SK-N-SH treated with all-trans-retinoic acid at 6 μM for 48 hours (cell line): ENCODE data around the gene ADIG.

Experiments used
- ISL1 ChIP-seq: fragments of 250-450 bp; sonication (Bioruptor Pico); IDR thresholded peaks from 2 replicates; pipeline ENCODE4 v2.1.2; 2022; ENCODE audit warnings: mild to moderate bottlenecking, moderate library complexity
- TF ChIP-seq, protein P1 (sequence below): fragments of 250-450 bp; sonication (Bioruptor Pico); IDR thresholded peaks from 2 replicates; pipeline ENCODE4 v1.5.1; 2020; ENCODE audit warnings: low read depth, mild to moderate bottlenecking, moderate library complexity
- TF ChIP-seq, protein P2 (sequence below): fragments of 250-450 bp; sonication (Bioruptor Pico); IDR thresholded peaks from 2 replicates; pipeline ENCODE4 v1.8.0; 2020; ENCODE audit warnings: mild to moderate bottlenecking, moderate library complexity, borderline replicate concordance

DNA sequence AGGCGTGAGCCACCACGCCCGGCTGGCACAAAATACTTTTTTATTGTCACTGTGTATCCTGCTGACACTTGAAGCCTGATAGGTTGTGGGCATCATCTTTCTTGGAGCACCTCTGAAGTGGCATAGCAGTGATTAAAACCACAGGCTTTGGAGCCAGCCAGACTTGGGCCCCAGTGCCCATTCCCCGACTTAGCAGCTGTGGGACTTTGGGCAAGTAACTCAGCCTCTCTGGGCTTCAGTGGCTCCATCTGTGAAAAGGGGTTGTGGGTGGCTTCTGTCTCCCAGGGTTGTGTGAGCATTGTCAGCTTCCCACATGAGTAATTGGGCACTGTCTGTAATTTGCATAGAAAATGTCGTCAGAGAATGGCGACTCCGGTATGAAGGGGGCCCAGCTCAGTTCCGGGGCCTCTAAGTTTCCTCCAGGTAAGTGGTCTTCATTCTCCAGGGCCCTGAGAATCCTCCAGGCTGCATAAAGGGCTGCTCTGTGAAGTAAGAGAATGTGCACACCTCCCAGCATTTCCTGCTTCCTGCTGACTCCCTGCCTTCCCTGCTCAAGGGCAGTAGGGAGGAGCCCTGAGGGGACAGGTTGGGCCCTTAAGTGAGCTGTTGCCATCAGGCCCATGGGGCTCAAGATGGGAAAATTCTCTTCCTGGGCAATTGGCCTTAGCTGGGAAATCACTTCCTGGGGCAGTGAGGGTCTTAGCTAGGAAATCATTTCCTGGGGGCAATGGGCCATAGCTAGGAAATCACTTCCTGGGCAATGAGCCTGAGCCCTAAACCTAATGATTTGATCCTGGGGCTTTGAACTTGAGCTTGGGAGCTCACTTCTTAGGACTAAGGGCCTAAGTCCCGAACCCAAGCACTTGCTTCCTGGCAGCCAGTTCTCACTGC lies 47.8 kb downstream of the ADIG start:
- no peak for TF ChIP-seq ISL1
- TF ChIP-seq, protein P1, sequence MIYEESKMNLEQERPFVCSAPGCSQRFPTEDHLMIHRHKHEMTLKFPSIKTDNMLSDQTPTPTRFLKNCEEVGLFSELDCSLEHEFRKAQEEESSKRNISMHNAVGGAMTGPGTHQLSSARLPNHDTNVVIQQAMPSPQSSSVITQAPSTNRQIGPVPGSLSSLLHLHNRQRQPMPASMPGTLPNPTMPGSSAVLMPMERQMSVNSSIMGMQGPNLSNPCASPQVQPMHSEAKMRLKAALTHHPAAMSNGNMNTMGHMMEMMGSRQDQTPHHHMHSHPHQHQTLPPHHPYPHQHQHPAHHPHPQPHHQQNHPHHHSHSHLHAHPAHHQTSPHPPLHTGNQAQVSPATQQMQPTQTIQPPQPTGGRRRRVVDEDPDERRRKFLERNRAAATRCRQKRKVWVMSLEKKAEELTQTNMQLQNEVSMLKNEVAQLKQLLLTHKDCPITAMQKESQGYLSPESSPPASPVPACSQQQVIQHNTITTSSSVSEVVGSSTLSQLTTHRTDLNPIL (CRISPR knock-in tag): no peak
- TF ChIP-seq, protein P2, sequence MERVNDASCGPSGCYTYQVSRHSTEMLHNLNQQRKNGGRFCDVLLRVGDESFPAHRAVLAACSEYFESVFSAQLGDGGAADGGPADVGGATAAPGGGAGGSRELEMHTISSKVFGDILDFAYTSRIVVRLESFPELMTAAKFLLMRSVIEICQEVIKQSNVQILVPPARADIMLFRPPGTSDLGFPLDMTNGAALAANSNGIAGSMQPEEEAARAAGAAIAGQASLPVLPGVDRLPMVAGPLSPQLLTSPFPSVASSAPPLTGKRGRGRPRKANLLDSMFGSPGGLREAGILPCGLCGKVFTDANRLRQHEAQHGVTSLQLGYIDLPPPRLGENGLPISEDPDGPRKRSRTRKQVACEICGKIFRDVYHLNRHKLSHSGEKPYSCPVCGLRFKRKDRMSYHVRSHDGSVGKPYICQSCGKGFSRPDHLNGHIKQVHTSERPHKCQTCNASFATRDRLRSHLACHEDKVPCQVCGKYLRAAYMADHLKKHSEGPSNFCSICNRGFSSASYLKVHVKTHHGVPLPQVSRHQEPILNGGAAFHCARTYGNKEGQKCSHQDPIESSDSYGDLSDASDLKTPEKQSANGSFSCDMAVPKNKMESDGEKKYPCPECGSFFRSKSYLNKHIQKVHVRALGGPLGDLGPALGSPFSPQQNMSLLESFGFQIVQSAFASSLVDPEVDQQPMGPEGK (CRISPR knock-in tag): no peak
